Measurements from ENCODE around the gene IFITM1.
"Not testable (repeated sequence)": the region's sequence is repeated elsewhere in the genome, so short reads cannot be mapped to it uniquely, and the experiment has no call there.

The IFITM1 gene

GRCh38 chr11:319121-319887 lies 5.5 kb downstream of the IFITM1 start:
- H3K4me2 ChIP-seq (ENCODE audit: low read length); H3K9me3 ChIP-seq (ENCODE audit: low read length); H3K27ac ChIP-seq (ENCODE audit: low read depth, low read length, poor library complexity, severe bottlenecking); H3K4me3 ChIP-seq (ENCODE audit: low read depth, low read length, poor library complexity, severe bottlenecking); H3K9ac ChIP-seq (ENCODE audit: low read length); H3K79me2 ChIP-seq (ENCODE audit: insufficient read depth, low read length); H3K36me3 ChIP-seq (ENCODE audit: insufficient read depth, low read length); H3K9me2 ChIP-seq (ENCODE audit: low read depth, low read length); H3K4me1 ChIP-seq (ENCODE audit: insufficient read depth, low read length, severe bottlenecking); H2AFZ ChIP-seq (ENCODE audit: low read length); H3K27me3 ChIP-seq (ENCODE audit: insufficient read depth, low read length); H4K20me1 ChIP-seq (ENCODE audit: insufficient read depth, low read length); H3F3A ChIP-seq (ENCODE audit: insufficient read depth, low read length): not testable (repeated sequence)

GRCh38 chr11:319888-320273 lies 6.0 kb downstream of the IFITM1 start:
- not testable (repeated sequence) for H3K9me3 ChIP-seq (ENCODE audit: low read length); H3K9me2 ChIP-seq (ENCODE audit: low read depth, low read length); H3K27me3 ChIP-seq (ENCODE audit: insufficient read depth, low read length); H3K79me2 ChIP-seq (ENCODE audit: insufficient read depth, low read length); H3K27ac ChIP-seq (ENCODE audit: low read depth, low read length, poor library complexity, severe bottlenecking); H4K20me1 ChIP-seq (ENCODE audit: insufficient read depth, low read length); H3K4me3 ChIP-seq (ENCODE audit: low read depth, low read length, poor library complexity, severe bottlenecking); H2AFZ ChIP-seq (ENCODE audit: low read length); H3F3A ChIP-seq (ENCODE audit: insufficient read depth, low read length); H3K4me1 ChIP-seq (ENCODE audit: insufficient read depth, low read length, severe bottlenecking); H3K36me3 ChIP-seq (ENCODE audit: insufficient read depth, low read length); H3K4me2 ChIP-seq (ENCODE audit: low read length); H3K9ac ChIP-seq (ENCODE audit: low read length)

- Histone ChIP-seq H3K27me3 (ENCODE audit: insufficient read depth, low read length) (no peaks in the 10 kb centered on the region), H2AFZ (ENCODE audit: low read length) (no peak overlapping the region), H3K9ac (ENCODE audit: low read length) (no peak overlapping the region)
Measured at GRCh38 chr11:324156-324555, 10.3 kb downstream of the IFITM1 start.

GRCh38 chr11:324593-325517 lies 11.0 kb downstream of the IFITM1 start:
- H3K9ac ChIP-seq (ENCODE audit: low read length): not testable (repeated sequence)

More at GRCh38 chr11:324156-324555, 10.3 kb downstream of the IFITM1 start:
- H4K20me1 ChIP-seq (ENCODE audit: insufficient read depth, low read length): no peaks in the 10 kb centered on the region
- peaks cover 16% of the 10 kb centered on the region for H3K4me1 ChIP-seq (ENCODE audit: insufficient read depth, low read length, severe bottlenecking)
- no peaks in the 10 kb centered on the region for H3K79me2 ChIP-seq (ENCODE audit: insufficient read depth, low read length)
- H3K9me3 ChIP-seq (ENCODE audit: low read length): no peaks in the 10 kb centered on the region
- H3K4me3 ChIP-seq (ENCODE audit: low read depth, low read length, poor library complexity, severe bottlenecking): no peak overlapping the region
- no peak for TF ChIP-seq EZH2 (IDR thresholded peaks at IDR 0.05; ENCODE audit: borderline replicate concordance, low read length)
- no peak for TF ChIP-seq CTCF (IDR thresholded peaks at IDR 0.05; ENCODE audit: low read length)
- no peak overlapping the region for H3K4me2 ChIP-seq (ENCODE audit: low read length)
- no peaks in the 10 kb centered on the region for H3F3A ChIP-seq (ENCODE audit: insufficient read depth, low read length)
- no peaks in the 10 kb centered on the region for H3K9me2 ChIP-seq (ENCODE audit: low read depth, low read length)
- no peaks in the 10 kb centered on the region for H3K36me3 ChIP-seq (ENCODE audit: insufficient read depth, low read length)
- no peak overlapping the region for H3K27ac ChIP-seq (ENCODE audit: low read depth, low read length, poor library complexity, severe bottlenecking)

More at GRCh38 chr11:324593-325517, 11.0 kb downstream of the IFITM1 start:
- not testable (repeated sequence) for H3K79me2 ChIP-seq (ENCODE audit: insufficient read depth, low read length); H3K36me3 ChIP-seq (ENCODE audit: insufficient read depth, low read length); H3F3A ChIP-seq (ENCODE audit: insufficient read depth, low read length); H3K4me2 ChIP-seq (ENCODE audit: low read length); H3K4me3 ChIP-seq (ENCODE audit: low read depth, low read length, poor library complexity, severe bottlenecking); H4K20me1 ChIP-seq (ENCODE audit: insufficient read depth, low read length); H3K27ac ChIP-seq (ENCODE audit: low read depth, low read length, poor library complexity, severe bottlenecking); H3K27me3 ChIP-seq (ENCODE audit: insufficient read depth, low read length); H3K9me3 ChIP-seq (ENCODE audit: low read length); H3K9me2 ChIP-seq (ENCODE audit: low read depth, low read length); H2AFZ ChIP-seq (ENCODE audit: low read length)
- H3K4me1 ChIP-seq (ENCODE audit: insufficient read depth, low read length, severe bottlenecking): peaks cover 23% of the 10 kb centered on the region
